NOMO-1 treated with dmso at 0.1 percent for 144 hours (cell line): ENCODE results near the gene TBC1D22A.

Experiments used
- DNase-seq: peaks from one replicate; lab custom pipeline; 2025; ENCODE audit not compliant: unreplicated experiment; lab: John Stamatoyannopoulos, UW

TBC1D22A gene

GRCh38 chr22:46857142-46857884 is 94.9 kb downstream of the TBC1D22A start:
- no peak for DNase-seq

- DNase-seq = no peak
These were observed 95.4 kb downstream of the TBC1D22A start for GRCh38 chr22:46857885-46858143.

GRCh38 chr22:46858181-46858771 is 95.8 kb downstream of the TBC1D22A start:
- no peak for DNase-seq

GRCh38 chr22:46860562-46860961 is 98.1 kb downstream of the TBC1D22A start:
- DNase-seq = no peak

- no peak for DNase-seq
These were observed 99.3 kb downstream of the TBC1D22A start for GRCh38 chr22:46861468-46862367.

GRCh38 chr22:46862418-46863324 is 100.2 kb downstream of the TBC1D22A start:
- no peak for DNase-seq

- DNase-seq = no peak
These were observed 101.3 kb downstream of the TBC1D22A start for GRCh38 chr22:46863794-46864193.

GRCh38 chr22:46864314-46865051 is 102.0 kb downstream of the TBC1D22A start:
- DNase-seq = no peak

- DNase-seq = no peak
These were observed 102.6 kb downstream of the TBC1D22A start for GRCh38 chr22:46865052-46865434.

- no peak for DNase-seq
These were observed 103.2 kb downstream of the TBC1D22A start for GRCh38 chr22:46865642-46866041.

GRCh38 chr22:46866591-46866990 is 104.1 kb downstream of the TBC1D22A start:
- DNase-seq = no peak

- no peak for DNase-seq
These were observed 104.7 kb downstream of the TBC1D22A start for GRCh38 chr22:46867106-46867505.

- DNase-seq = no peak
These were observed 106.9 kb downstream of the TBC1D22A start for GRCh38 chr22:46869329-46869728.

GRCh38 chr22:46869831-46870441 is 107.5 kb downstream of the TBC1D22A start:
- DNase-seq = no peak

- DNase-seq = no peak
These were observed 109.4 kb downstream of the TBC1D22A start for GRCh38 chr22:46871826-46872225.

GRCh38 chr22:46875089-46875488 is 112.6 kb downstream of the TBC1D22A start:
- DNase-seq = no peak

GRCh38 chr22:46876357-46876934 is 114.0 kb downstream of the TBC1D22A start:
- DNase-seq = no peak

GRCh38 chr22:46878191-46878948 is 115.9 kb downstream of the TBC1D22A start:
- DNase-seq = no peak

- no peak for DNase-seq
These were observed 116.6 kb downstream of the TBC1D22A start for GRCh38 chr22:46879083-46879482.
